HepG2 (cell line): ENCODE data around the gene PCNT. TPM values are rescaled to one million over a fixed set of nuclear protein-coding genes. Genes with fewer than 3 reads are reported as not detected.
A peak's percentile ranks its signal among the peaks of the same experiment; 100 is the strongest.

Experiments
- CENPT ChIP-seq: sonication (generic); formaldehyde crosslinking; IDR thresholded peaks from 2 replicates; pipeline ENCODE4 v1.8.0; 2022; ENCODE audit warnings: low read depth, mild to moderate bottlenecking, moderate library complexity, missing genetic modification reagents
- NKX3-1 ChIP-seq: sonication (generic); formaldehyde crosslinking; IDR thresholded peaks from 2 replicates; pipeline ENCODE4 v1.5.0; 2020; ENCODE audit warnings: missing genetic modification reagents
- NR2F2 ChIP-seq: IDR thresholded peaks from 2 replicates; pipeline ENCODE4 v1.6.1; 2012; ENCODE audit warnings: low read depth, inconsistent platforms, borderline replicate concordance
- XRCC5 ChIP-seq: fragments of 200-400 bp; formaldehyde crosslinking; optimal IDR thresholded peaks from 2 replicates; pipeline ENCODE3; 2017; ENCODE audit warnings: mild to moderate bottlenecking, low read length
- ZFP41 ChIP-seq: sonication (generic); formaldehyde crosslinking; IDR thresholded peaks from 2 replicates; pipeline ENCODE4 v1.4.0; 2020; ENCODE audit warnings: mild to moderate bottlenecking, missing genetic modification reagents, borderline replicate concordance
- ZNF121 ChIP-seq: sonication (generic); formaldehyde crosslinking; IDR thresholded peaks from 2 replicates; pipeline ENCODE4 v1.5.0; 2020; ENCODE audit warnings: mild to moderate bottlenecking, missing genetic modification reagents
- ZNF557 ChIP-seq: sonication (generic); formaldehyde crosslinking; IDR thresholded peaks from 2 replicates; pipeline ENCODE4 v1.4.0; 2020; ENCODE audit warnings: missing genetic modification reagents
- ZNF776 ChIP-seq: sonication (generic); formaldehyde crosslinking; IDR thresholded peaks from 2 replicates; pipeline ENCODE4 v1.4.0; 2020; ENCODE audit warnings: mild to moderate bottlenecking, missing genetic modification reagents
- polyA plus RNA-seq, 8 experiments: library from polyadenylated mRNA; depleted of rRNA in 3 of 8; stranded (reverse) in 7 of 8; unstranded in 1 of 8; fragments of >200 nt; fragmentation: Illumina TruSeq in 4 of 8; extraction: Trizol in 4 of 8; gene quantifications; 2 replicates each; pipeline versions ENCODE4 v1.2.1 to v1.2.3, GENCODE V29; 2011 to 2016; ENCODE audit warnings: low read depth in 4 of 8, missing spikeins in 1 of 8, mixed read lengths in 1 of 8; ENCODE audit not compliant: insufficient read depth in 1 of 8
- total RNA-seq, 5 experiments: library from RNA; depleted of rRNA; stranded (reverse); fragments of >200 nt; fragmentation: Illumina TruSeq; extraction: Trizol; gene quantifications; 2 replicates each; pipeline ENCODE4 v1.2.3, GENCODE V29; 2016; ENCODE audit warnings: low read depth in 1 of 5
- TF ChIP-seq, protein P1 (sequence below): sonication (generic); formaldehyde crosslinking; IDR thresholded peaks from 2 replicates; pipeline ENCODE4 v1.4.0; 2020; ENCODE audit warnings: missing genetic modification reagents
- TF ChIP-seq, protein P2 (sequence below): IDR thresholded peaks from 2 replicates; pipeline ENCODE4 v1.6.1; 2016; ENCODE audit warnings: missing compliant biosample characterization, missing genetic modification reagents, borderline replicate concordance
- TF ChIP-seq, protein P3 (sequence below): sonication (generic); formaldehyde crosslinking; IDR thresholded peaks from 2 replicates; pipeline ENCODE4 v1.5.0; 2020; ENCODE audit warnings: missing genetic modification reagents
- TF ChIP-seq, protein P4 (sequence below): sonication (generic); formaldehyde crosslinking; IDR thresholded peaks from 2 replicates; pipeline ENCODE4 v1.5.0; 2020; ENCODE audit warnings: mild to moderate bottlenecking, missing genetic modification reagents
- TF ChIP-seq, protein P5 (sequence below): sonication (generic); formaldehyde crosslinking; IDR thresholded peaks from 2 replicates; pipeline ENCODE4 v1.9.0; 2021; ENCODE audit warnings: missing genetic modification reagents, borderline replicate concordance
- TF ChIP-seq, protein P6 (sequence below): sonication (generic); formaldehyde crosslinking; conservative IDR thresholded peaks from 2 replicates; pipeline ENCODE4 v1.4.0; 2020; ENCODE audit warnings: missing genetic modification reagents
- TF ChIP-seq, protein P7 (sequence below): fragments of 450-650 bp; IDR thresholded peaks from 2 replicates; pipeline ENCODE4 v1.6.1; 2017; ENCODE audit warnings: mild to moderate bottlenecking

Gene PCNT
- total and polyA plus RNA-seq, 2 of the 13 experiments (the other 11 are each of a cell fraction or from before 2014, with no cell fraction given), result 5.6 to 12.4 TPM

DNA sequence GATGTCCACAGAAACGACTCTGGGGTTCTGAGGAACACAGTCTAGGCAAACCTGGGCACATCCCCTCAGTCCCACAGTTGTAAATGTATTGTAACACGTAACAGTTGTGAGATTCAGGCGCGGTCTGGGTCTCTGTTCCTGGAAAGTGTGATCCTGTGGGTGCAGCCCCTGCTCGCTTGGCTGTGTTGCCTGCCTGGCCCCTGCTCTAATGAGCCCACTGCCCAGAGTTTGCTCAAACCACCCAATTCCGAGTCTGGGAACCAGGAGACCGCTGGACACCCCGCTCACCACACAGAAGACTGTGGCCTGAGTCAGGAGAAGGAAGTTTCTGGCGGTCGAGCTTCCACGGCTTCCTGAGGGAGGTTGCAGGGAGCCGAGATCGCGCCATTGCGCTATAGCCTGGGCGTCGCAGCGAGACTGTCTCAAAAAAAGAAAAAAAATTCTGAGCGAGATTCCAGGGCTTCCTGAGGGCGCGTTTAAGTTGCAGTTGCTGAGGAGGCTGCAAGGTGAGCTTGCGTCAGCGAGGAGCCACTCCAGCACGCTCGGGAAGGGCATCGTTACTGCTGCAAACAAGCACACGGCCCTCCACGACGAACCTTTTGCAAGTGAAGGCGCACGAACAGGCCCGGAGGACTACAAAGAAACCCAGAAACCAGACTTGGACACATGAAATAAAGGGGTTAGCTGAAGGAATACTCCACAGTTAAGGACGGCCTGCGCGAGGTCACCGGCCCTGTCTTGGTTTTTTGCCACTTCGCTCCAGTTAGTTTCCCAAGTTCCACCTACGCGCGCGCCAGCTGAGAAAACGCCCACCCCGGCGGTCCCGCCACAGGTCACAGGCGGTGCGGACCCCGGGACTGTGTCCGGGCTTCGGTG lies 1.4 kb upstream of the PCNT start (continued):
- TF ChIP-seq, protein P1, sequence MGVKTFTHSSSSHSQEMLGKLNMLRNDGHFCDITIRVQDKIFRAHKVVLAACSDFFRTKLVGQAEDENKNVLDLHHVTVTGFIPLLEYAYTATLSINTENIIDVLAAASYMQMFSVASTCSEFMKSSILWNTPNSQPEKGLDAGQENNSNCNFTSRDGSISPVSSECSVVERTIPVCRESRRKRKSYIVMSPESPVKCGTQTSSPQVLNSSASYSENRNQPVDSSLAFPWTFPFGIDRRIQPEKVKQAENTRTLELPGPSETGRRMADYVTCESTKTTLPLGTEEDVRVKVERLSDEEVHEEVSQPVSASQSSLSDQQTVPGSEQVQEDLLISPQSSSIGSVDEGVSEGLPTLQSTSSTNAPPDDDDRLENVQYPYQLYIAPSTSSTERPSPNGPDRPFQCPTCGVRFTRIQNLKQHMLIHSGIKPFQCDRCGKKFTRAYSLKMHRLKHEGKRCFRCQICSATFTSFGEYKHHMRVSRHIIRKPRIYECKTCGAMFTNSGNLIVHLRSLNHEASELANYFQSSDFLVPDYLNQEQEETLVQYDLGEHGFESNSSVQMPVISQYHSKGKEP (CRISPR knock-in tag), result no peak
- TF ChIP-seq NKX3-1 (CRISPR knock-in tag) (no peak), ZFP41 (CRISPR knock-in tag) (no peak), ZNF121 (no peak), CENPT (CRISPR knock-in tag) (no peak), NR2F2 (no peak), ZNF776 (CRISPR knock-in tag) (no peak), XRCC5 (no peak), ZNF557 (CRISPR knock-in tag) (no peak)
- TF ChIP-seq, protein P2, sequence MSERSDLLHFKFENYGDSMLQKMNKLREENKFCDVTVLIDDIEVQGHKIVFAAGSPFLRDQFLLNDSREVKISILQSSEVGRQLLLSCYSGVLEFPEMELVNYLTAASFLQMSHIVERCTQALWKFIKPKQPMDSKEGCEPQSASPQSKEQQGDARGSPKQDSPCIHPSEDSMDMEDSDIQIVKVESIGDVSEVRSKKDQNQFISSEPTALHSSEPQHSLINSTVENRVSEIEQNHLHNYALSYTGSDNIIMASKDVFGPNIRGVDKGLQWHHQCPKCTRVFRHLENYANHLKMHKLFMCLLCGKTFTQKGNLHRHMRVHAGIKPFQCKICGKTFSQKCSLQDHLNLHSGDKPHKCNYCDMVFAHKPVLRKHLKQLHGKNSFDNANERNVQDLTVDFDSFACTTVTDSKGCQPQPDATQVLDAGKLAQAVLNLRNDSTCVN, result no peak
- TF ChIP-seq, protein P3, sequence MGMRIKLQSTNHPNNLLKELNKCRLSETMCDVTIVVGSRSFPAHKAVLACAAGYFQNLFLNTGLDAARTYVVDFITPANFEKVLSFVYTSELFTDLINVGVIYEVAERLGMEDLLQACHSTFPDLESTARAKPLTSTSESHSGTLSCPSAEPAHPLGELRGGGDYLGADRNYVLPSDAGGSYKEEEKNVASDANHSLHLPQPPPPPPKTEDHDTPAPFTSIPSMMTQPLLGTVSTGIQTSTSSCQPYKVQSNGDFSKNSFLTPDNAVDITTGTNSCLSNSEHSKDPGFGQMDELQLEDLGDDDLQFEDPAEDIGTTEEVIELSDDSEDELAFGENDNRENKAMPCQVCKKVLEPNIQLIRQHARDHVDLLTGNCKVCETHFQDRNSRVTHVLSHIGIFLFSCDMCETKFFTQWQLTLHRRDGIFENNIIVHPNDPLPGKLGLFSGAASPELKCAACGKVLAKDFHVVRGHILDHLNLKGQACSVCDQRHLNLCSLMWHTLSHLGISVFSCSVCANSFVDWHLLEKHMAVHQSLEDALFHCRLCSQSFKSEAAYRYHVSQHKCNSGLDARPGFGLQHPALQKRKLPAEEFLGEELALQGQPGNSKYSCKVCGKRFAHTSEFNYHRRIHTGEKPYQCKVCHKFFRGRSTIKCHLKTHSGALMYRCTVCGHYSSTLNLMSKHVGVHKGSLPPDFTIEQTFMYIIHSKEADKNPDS, result no peak
- TF ChIP-seq, protein P4, sequence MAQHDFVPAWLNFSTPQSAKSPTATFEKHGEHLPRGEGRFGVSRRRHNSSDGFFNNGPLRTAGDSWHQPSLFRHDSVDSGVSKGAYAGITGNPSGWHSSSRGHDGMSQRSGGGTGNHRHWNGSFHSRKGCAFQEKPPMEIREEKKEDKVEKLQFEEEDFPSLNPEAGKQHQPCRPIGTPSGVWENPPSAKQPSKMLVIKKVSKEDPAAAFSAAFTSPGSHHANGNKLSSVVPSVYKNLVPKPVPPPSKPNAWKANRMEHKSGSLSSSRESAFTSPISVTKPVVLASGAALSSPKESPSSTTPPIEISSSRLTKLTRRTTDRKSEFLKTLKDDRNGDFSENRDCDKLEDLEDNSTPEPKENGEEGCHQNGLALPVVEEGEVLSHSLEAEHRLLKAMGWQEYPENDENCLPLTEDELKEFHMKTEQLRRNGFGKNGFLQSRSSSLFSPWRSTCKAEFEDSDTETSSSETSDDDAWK (CRISPR knock-in tag), result no peak
- TF ChIP-seq, protein P5, sequence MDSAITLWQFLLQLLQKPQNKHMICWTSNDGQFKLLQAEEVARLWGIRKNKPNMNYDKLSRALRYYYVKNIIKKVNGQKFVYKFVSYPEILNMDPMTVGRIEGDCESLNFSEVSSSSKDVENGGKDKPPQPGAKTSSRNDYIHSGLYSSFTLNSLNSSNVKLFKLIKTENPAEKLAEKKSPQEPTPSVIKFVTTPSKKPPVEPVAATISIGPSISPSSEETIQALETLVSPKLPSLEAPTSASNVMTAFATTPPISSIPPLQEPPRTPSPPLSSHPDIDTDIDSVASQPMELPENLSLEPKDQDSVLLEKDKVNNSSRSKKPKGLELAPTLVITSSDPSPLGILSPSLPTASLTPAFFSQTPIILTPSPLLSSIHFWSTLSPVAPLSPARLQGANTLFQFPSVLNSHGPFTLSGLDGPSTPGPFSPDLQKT, result no peak
- TF ChIP-seq, protein P6, sequence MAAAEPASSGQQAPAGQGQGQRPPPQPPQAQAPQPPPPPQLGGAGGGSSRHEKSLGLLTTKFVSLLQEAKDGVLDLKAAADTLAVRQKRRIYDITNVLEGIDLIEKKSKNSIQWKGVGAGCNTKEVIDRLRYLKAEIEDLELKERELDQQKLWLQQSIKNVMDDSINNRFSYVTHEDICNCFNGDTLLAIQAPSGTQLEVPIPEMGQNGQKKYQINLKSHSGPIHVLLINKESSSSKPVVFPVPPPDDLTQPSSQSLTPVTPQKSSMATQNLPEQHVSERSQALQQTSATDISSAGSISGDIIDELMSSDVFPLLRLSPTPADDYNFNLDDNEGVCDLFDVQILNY (CRISPR knock-in tag), result 0 out of 2 replicates have a peak, but pooled peaks have one; percentile 10
- TF ChIP-seq, protein P7, sequence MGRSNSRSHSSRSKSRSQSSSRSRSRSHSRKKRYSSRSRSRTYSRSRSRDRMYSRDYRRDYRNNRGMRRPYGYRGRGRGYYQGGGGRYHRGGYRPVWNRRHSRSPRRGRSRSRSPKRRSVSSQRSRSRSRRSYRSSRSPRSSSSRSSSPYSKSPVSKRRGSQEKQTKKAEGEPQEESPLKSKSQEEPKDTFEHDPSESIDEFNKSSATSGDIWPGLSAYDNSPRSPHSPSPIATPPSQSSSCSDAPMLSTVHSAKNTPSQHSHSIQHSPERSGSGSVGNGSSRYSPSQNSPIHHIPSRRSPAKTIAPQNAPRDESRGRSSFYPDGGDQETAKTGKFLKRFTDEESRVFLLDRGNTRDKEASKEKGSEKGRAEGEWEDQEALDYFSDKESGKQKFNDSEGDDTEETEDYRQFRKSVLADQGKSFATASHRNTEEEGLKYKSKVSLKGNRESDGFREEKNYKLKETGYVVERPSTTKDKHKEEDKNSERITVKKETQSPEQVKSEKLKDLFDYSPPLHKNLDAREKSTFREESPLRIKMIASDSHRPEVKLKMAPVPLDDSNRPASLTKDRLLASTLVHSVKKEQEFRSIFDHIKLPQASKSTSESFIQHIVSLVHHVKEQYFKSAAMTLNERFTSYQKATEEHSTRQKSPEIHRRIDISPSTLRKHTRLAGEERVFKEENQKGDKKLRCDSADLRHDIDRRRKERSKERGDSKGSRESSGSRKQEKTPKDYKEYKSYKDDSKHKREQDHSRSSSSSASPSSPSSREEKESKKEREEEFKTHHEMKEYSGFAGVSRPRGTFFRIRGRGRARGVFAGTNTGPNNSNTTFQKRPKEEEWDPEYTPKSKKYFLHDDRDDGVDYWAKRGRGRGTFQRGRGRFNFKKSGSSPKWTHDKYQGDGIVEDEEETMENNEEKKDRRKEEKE, result no peak
